PC-9 (cell line): ENCODE data around the gene PDE4D. TPM values are rescaled to one million over a fixed set of nuclear protein-coding genes. Genes with fewer than 3 reads are reported as not detected.

Experiments used
- BruUV-seq: library from RNA; stranded (reverse); fragments of 400-500 nt; replicated peaks from 2 replicates; lab custom pipeline; 2021; lab: Mats Ljungman, UMichigan
- CTCF ChIA-PET: fragments of 300-600 bp; sonication (Branson Sonifier 250); formaldehyde crosslinking; loops from one replicate; lab custom pipeline; 2022; ENCODE audit warnings: antibody characterized with exemption; lab: Charles Lee
- POLR2A ChIA-PET: fragments of 300-600 bp; sonication (Branson Sonifier 250); formaldehyde crosslinking; loops from one replicate; lab custom pipeline; 2022; ENCODE audit warnings: antibody characterized with exemption; ENCODE audit not compliant: unreplicated experiment; lab: Charles Lee
- DNase-seq, 2 experiments: peaks; one replicate each; pipeline versions ENCODE4 v3.0.0 to v3.0.0-alpha.2; 2015 to 2022; ENCODE audit warnings: mixed read lengths in 1 of 2
- H2AFZ ChIP-seq: fragments of 200-600 bp; sonication (generic); 2 replicates; pipeline ENCODE4 v1.8.1; 2017; ENCODE audit warnings: antibody characterized with exemption
- H3F3A ChIP-seq: fragments of 200-600 bp; sonication (generic); 2 replicates; pipeline ENCODE4 v1.8.1; 2017; ENCODE audit warnings: antibody characterized with exemption, mild to moderate bottlenecking, low read depth; ENCODE audit not compliant: insufficient read depth
- H3K27ac ChIP-seq: fragments of 200-600 bp; sonication (generic); 2 replicates; pipeline ENCODE4 v1.6.1; 2016; ENCODE audit warnings: mixed run types
- H3K27me3 ChIP-seq: fragments of 200-600 bp; sonication (generic); 2 replicates; pipeline ENCODE4 v1.6.1; 2016; ENCODE audit warnings: low read depth, mixed run types; ENCODE audit not compliant: insufficient read depth
- H3K36me3 ChIP-seq: fragments of 200-600 bp; sonication (generic); 2 replicates; pipeline ENCODE4 v1.6.1; 2016; ENCODE audit warnings: low read depth, mixed run types
- H3K4me1 ChIP-seq: fragments of 200-600 bp; sonication (generic); replicated peaks from 2 replicates; pipeline ENCODE4 v1.6.1; 2016; ENCODE audit warnings: mixed run types; ENCODE audit not compliant: insufficient read depth
- H3K4me2 ChIP-seq: fragments of 200-600 bp; sonication (generic); 2 replicates; pipeline ENCODE4 v1.6.1; 2017; ENCODE audit warnings: mixed run types
- H3K4me3 ChIP-seq: fragments of 200-600 bp; sonication (generic); 2 replicates; pipeline ENCODE4 v1.6.1; 2016; ENCODE audit warnings: mixed run types
- H3K79me2 ChIP-seq: fragments of 200-600 bp; sonication (generic); 2 replicates; pipeline ENCODE4 v1.6.1; 2017; ENCODE audit warnings: low read depth, mixed run types
- H3K9me2 ChIP-seq: fragments of 200-600 bp; sonication (generic); 2 replicates; pipeline ENCODE4 v1.8.1; 2017; ENCODE audit warnings: mild to moderate bottlenecking; ENCODE audit not compliant: insufficient read depth
- H3K9me3 ChIP-seq: fragments of 200-600 bp; sonication (generic); 2 replicates; pipeline ENCODE4 v1.8.1; 2016; ENCODE audit warnings: low read depth; ENCODE audit not compliant: insufficient read depth
- H4K20me1 ChIP-seq: fragments of 200-600 bp; sonication (generic); 2 replicates; pipeline ENCODE4 v1.8.1; 2017; ENCODE audit not compliant: insufficient read depth
- EZH2 ChIP-seq: fragments of 200-600 bp; sonication (generic); IDR thresholded peaks from 2 replicates; pipeline ENCODE4 v1.8.0; 2017; ENCODE audit warnings: antibody characterized with exemption, low read depth
- intact Hi-C: fragments of 100-400 bp; cut with micrococcal nuclease; formaldehyde crosslinking; loops from one replicate; pipeline ENCODE4 v1.10.0; 2022; ENCODE audit not compliant: unreplicated experiment
- total RNA-seq: library from RNA; stranded (reverse); gene quantifications from 2 replicates; pipeline ENCODE4 v1.2.3, GENCODE V29; 2021
- TF ChIP-seq, protein P1 (sequence below): fragments of 200-600 bp; sonication (generic); conservative IDR thresholded peaks from 2 replicates; pipeline ENCODE4 v1.6.1; 2017; ENCODE audit warnings: mixed run types, antibody characterized with exemption, mild to moderate bottlenecking, moderate library complexity

PDE4D gene
- total RNA-seq, 1 experiment from 2014 or later = 9.8 TPM

- Histone ChIP-seq H3K4me2 (no peak overlapping the region), H3K4me3 (no peak overlapping the region), H3K4me1 (no peaks in the 10 kb centered on the region), H3K9me3 (no peaks in the 10 kb centered on the region), H3K27me3 (no peaks in the 10 kb centered on the region), H4K20me1 (no peaks in the 10 kb centered on the region), H2AFZ (no peak overlapping the region), H3K79me2 (no peaks in the 10 kb centered on the region), H3K36me3 (no peaks in the 10 kb centered on the region), H3K27ac (no peak overlapping the region), H3K9me2 (no peaks in the 10 kb centered on the region), H3F3A (no peaks in the 10 kb centered on the region)
- no peak for DNase-seq
- intact Hi-C loops = no loop called here
- ChIA-PET CTCF (no interaction called here), POLR2A (no interaction called here)
- TF ChIP-seq EZH2 = no peak
- TF ChIP-seq, protein P1, sequence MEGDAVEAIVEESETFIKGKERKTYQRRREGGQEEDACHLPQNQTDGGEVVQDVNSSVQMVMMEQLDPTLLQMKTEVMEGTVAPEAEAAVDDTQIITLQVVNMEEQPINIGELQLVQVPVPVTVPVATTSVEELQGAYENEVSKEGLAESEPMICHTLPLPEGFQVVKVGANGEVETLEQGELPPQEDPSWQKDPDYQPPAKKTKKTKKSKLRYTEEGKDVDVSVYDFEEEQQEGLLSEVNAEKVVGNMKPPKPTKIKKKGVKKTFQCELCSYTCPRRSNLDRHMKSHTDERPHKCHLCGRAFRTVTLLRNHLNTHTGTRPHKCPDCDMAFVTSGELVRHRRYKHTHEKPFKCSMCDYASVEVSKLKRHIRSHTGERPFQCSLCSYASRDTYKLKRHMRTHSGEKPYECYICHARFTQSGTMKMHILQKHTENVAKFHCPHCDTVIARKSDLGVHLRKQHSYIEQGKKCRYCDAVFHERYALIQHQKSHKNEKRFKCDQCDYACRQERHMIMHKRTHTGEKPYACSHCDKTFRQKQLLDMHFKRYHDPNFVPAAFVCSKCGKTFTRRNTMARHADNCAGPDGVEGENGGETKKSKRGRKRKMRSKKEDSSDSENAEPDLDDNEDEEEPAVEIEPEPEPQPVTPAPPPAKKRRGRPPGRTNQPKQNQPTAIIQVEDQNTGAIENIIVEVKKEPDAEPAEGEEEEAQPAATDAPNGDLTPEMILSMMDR = no peak
- no TSS peak for BruUV-seq
Observed at GRCh38 chr5:58938563-58939424, 954.7 kb downstream of the PDE4D start.

GRCh38 chr5:58937031-58937681 lies 956.4 kb downstream of the PDE4D start:
- Histone ChIP-seq H3F3A (no peaks in the 10 kb centered on the region), H3K36me3 (no peaks in the 10 kb centered on the region), H3K27ac (no peak overlapping the region), H2AFZ (no peak overlapping the region), H3K4me3 (no peak overlapping the region), H3K9me2 (no peaks in the 10 kb centered on the region), H4K20me1 (no peaks in the 10 kb centered on the region), H3K79me2 (no peaks in the 10 kb centered on the region), H3K4me2 (no peak overlapping the region), H3K4me1 (no peaks in the 10 kb centered on the region), H3K9me3 (no peaks in the 10 kb centered on the region), H3K27me3 (peaks cover 5% of the 10 kb centered on the region; the same call in 1 of the 2 replicates)
- DNase-seq = no peak
- BruUV-seq = no TSS peak
- POLR2A ChIA-PET = no interaction called here
- CTCF ChIA-PET = no interaction called here
- intact Hi-C loops = no loop called here
- TF ChIP-seq, protein P1 = no peak
- TF ChIP-seq EZH2 = no peak

DNA sequence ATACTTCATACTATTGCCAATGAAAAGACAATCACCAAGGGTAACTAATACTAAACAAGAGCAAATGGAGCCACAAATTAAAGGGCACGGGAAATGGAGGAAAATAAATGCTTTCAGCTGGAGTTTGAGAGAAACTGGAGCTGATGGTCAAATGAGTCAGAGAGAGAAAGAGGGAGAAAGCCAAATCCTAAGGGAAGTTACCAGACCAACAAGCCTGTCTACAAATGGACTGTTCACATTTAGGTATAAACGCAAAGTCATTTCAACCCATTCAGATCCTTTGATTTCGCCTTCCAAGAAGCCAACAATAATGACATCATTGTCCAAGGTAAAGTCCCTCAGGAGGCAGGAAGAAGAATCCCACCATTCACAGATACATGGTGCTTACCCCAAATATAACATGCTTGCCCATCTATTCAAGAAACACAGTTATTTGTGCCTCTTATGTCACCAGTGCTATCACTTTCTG lies 958.9 kb downstream of the PDE4D start:
- CTCF ChIA-PET = no interaction called here
- H3K27ac ChIP-seq = no peak overlapping the region

More for the DNA sequence above, 958.9 kb downstream of the PDE4D start:
- H3K79me2 ChIP-seq = no peaks in the 10 kb centered on the region
- no peak overlapping the region for H2AFZ ChIP-seq
- no TSS peak for BruUV-seq
- DNase-seq = no peak
- peaks cover 16% of the 10 kb centered on the region for H3K27me3 ChIP-seq
- H3K9me3 ChIP-seq = no peaks in the 10 kb centered on the region
- no peaks in the 10 kb centered on the region for H3K9me2 ChIP-seq
- H3K4me2 ChIP-seq = no peak overlapping the region
- no peak for TF ChIP-seq EZH2
- TF ChIP-seq, protein P1 = no peak
- H3K4me3 ChIP-seq = no peak overlapping the region
- H3K4me1 ChIP-seq = no peaks in the 10 kb centered on the region
- intact Hi-C loops = no loop called here
- no peaks in the 10 kb centered on the region for H3F3A ChIP-seq
- POLR2A ChIA-PET = no interaction called here
- no peaks in the 10 kb centered on the region for H3K36me3 ChIP-seq
- H4K20me1 ChIP-seq = no peaks in the 10 kb centered on the region
